T47D (cell line): ENCODE measurements around the gene SLC6A19.

Experiments
- DNase-seq, 2 experiments: peaks; one replicate each; pipeline versions ENCODE4 v3.0.0 to v3.0.0-alpha.2; 2011 to 2012; ENCODE audit warnings: low read depth in 1 of 2, low spot score in 1 of 2
- JUND ChIP-seq: IDR thresholded peaks from 2 replicates; pipeline ENCODE4 v1.6.1; 2012; ENCODE audit warnings: low read depth
- in situ Hi-C: cut with HindIII; loops from 2 replicates; pipeline ENCODE4 v1.10.0; 2016; ENCODE audit warnings: low sequenced_read_pairs, low pct_unique_long_range_greater_than_20kb

Gene SLC6A19

DNA sequence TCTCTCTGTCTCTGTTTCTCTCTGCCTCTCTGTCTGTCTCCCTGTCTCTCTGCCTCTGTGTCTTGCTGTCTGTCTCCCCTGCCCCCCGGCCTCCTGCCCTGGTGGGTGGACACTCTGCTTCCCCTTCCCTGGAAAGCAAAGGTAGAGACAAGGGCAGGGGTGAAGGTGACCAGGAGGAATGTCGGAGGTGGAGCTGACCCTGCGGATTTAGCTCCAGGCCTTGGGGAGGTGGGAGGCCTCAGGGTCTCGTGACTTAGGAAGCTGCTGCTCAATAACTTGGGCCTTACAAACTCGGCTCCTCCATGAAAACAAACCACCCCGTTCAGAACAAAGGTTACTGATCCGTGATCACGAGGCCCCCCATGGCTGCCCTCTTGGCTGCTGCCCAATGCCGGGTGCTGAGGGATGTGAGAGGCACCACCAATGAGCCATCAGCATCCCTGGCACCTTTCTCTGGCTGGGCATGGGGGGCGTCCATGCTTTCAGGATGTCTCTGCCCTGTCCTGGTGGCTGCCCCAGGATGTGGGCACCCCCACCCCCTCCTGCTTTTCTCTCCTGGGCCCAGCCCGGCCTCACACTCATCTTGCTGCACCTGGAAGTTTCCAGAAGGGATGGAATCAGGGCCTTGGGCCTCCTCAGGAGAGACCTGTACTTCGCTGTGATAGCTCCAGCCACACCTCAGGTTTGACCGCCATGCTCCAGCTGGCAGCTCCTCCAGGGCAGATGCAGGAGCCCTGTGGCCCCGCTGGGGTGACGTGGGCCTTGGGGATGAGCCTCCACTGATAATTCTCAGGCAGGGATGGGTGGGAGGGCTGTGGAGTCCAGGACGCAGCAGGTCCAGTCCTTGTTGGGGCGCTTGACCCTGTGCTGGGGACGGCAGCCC is 14.8 kb upstream of the SLC6A19 start:
- DNase-seq: no peak
- in situ Hi-C loops: no loop called here
- no peak for TF ChIP-seq JUND

DNA sequence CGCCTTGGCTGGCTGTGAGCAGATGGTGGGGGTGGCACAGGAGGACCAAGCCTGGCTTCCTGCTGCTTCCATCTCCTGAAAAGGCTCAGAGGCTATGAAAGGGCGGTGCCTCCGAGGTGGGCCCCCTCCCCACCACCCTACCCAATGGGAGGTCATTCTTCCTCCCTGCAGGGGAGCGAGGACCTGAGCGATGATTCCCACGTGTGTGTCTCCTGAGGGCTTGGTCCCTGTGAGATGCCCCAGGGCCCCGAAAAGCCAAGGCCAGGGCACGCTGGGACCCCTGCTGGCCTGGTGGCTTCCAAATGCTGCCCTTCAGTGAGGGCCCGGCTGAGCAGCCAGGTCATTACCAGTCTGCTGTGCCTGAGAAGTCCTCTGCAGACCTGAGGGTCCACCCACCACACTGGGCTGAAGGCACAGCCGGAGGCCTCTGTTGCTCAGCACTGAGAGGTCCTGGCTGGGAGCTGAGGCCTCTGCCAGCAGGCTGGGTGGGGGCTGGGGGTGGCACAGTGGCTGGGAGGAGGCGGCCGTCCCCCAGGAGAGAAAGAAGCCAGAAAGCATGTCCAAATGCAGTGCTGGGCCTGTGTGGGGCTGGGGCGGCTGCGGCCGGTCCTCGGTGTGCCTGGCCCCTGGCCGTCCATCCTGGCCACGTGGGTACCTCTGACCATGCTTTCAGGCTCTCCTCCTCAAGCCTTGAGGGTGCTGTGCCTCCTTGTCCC is 14.0 kb upstream of the SLC6A19 start:
- DNase-seq: no peak
- no peak for TF ChIP-seq JUND
- in situ Hi-C loops: no loop called here

DNA sequence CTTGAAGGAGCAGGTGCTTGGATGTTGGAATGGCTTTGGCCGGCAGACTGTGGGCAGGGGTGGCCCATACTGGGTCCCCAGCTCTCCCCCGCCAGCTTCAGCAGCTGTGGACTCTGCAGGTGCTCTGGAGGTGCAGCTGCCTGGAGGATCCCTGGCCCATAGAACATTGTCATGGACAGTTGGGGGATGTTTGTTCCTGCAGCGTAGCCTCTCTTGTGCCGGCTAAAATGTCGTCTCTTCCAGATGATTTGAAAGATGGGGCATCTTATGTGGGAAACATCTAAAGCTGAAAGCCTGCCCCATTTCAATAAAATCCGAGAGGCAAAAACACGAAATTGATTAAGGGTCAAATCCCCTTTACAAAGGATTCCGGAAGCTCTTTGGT is 13.5 kb upstream of the SLC6A19 start:
- TF ChIP-seq JUND: no peak
- DNase-seq: no peak
- in situ Hi-C loops: no loop called here

DNA sequence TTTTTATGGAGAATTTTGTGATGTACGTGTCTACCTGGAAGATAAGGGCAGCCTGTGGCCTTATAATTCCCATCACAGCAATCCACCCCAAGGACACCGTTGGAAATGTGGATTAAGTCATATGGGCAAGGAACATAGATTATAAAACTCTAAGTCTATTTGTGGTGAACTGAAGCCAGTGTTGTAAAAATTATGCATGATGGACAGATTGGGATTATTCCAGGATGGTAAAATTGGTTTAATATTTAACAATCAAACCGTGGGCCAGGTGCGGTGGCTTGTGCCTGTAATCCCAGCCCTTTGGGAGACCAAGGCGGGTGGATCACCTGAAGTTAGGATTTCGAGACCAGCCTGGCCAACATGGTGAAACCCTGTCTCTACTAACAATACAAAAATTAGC is 12.9 kb upstream of the SLC6A19 start:
- no peak for TF ChIP-seq JUND
- in situ Hi-C loops: no loop called here
- DNase-seq: no peak

DNA sequence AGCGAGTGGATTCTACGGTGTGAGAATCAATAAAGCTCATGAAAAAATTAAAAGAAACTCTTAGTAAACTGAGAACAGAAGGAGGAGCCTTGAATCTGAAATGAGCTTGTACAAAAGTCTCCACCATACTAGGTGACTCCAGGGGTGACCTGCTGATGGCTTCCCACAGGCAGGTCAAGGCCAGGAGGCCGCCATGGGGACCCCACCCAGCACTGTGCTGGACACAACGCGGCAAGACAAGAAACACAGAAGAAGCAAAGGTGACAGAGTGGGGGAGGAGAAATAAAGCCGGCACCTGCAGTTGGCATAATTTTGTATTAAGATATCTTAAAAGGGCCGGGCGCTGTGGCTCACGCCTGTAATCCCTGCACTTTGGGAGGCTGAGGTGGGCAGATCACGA is 12.1 kb upstream of the SLC6A19 start:
- DNase-seq: no peak
- in situ Hi-C loops: no loop called here
- no peak for TF ChIP-seq JUND

DNA sequence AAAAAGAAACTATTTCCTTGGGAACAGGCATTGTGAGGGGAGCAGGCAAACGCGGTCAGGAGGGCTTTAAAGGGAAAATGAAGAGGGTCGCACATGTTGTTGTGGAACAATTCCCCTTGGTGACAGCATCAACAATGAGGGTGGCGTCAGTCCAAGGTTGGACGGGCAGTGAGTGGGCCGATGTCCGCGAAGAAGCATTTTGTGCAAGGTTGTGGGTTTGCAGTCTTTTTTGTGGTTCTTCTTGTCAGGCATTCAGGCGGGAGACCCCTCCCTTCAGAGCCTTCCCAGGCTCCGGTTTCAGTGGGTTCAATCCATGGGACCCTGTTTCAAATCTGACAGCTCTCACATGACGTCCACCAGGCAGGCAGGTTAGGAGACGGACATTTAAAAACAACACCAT is 11.1 kb upstream of the SLC6A19 start:
- no peak for DNase-seq
- no peak for TF ChIP-seq JUND
- in situ Hi-C loops: no loop called here

DNA sequence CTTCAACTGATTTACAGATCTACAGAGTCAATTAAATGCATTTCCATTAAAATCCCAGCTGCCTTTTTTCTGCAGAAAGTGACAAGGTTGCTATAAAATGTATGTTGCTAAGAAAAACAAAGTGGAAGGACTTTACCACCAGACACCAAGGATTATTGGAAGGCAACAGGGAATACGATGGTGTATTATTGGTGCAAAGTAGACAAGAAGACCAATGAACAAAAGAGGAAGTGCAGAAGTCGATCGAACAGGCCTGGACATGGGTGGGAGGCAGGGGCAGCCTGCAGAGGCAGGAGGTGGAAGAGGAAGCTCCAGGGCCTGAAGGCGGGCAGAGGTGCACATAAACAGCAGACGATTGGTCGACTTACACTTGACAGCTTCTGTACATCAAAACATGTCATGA is 10.6 kb upstream of the SLC6A19 start:
- DNase-seq: no peak
- in situ Hi-C loops: no loop called here
- no peak for TF ChIP-seq JUND

DNA sequence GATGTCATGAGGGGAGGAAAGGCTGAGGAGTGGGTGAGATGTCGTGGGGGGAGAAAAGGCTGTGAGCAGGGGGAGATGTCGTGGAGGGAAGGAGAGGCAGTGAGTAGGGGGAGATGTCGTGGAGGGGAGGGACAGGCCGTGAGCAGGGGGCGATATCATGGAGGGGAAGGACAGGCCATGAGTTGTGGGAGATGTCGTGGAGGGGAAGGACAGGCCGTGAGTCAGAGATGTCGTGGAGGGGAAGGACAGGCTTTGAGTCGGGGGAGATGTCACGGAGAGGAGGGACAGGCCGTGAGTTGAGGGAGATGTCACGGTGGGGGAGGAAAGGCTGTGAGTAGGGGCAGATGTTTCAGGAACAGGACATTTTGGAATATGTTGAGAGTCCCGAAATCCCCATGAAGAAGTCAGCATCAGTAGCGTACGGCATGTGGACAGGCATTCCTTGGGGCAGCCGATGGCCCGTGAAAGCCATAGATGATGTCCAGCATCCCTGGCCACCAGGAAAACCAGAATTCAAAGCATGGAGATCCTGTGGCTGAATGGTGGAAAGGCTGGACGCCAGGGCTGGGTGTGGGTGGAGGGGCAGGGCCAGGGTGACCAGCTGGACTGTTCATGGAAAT is 8.3 kb upstream of the SLC6A19 start:
- TF ChIP-seq JUND: no peak
- in situ Hi-C loops: no loop called here
- no peak for DNase-seq

DNA sequence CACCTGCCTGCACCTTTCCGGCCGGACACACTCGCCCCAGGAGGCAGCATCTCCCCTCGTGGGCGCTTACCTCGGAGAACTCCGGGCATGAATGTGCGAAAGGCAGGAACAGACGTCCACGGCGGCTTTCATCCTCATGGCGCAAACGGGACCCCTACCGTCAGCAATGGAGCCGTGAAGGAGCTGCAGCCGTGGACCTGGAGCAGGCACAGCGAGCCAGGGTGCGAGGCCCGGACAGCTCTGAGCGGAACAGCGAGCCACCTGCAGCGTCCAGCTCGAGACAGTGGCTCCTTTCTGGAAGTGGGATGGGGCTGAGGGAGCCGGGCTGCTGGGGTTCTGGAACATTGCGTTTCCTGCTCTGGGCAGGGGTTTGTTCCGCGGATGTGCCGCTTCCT is 7.8 kb upstream of the SLC6A19 start:
- DNase-seq: no peak
- in situ Hi-C loops: no loop called here
- TF ChIP-seq JUND: no peak

DNA sequence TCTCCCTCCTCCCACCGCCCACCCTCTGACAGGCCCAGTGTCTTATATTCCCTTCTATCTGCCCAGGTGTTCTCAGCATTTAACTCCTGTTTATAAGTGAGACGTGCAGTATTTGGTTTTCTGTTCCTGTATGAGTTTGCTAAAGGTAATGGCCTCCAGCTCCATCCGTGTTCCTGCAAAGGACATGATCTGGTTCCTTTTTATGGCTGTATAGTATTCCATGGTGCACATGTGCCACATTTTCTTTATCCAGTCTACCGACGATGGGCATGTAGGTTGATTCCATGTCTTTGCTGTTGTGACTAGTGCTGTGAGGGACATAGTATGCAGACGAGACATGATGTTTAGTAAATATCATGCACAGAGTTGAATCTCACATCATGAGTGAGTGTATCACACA is 7.0 kb upstream of the SLC6A19 start:
- no peak for TF ChIP-seq JUND

DNA sequence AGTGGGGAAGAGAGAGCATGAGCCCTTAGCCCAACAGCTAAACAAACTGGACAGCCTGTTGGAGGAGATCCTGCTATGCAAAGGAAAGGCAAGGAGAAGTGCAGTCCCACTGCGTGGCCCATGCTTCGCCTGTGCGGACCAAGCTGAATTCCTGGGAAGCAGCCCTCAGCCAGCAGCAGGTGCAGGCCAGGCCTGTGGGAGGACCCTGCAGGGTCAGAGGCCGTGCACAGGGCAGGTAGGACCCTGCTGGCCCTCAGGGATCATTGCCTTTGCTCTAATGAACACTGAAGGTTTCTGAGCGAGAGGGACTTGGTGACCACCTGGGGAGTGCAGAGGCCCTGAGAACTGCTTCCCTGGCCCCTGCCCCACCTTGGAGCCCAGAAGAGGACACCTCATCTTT is 6.0 kb upstream of the SLC6A19 start:
- in situ Hi-C loops: no loop called here
- no peak for DNase-seq
- TF ChIP-seq JUND: no peak

More for the DNA sequence above, 7.0 kb upstream of the SLC6A19 start:
- in situ Hi-C loops: no loop called here
- DNase-seq: no peak

DNA sequence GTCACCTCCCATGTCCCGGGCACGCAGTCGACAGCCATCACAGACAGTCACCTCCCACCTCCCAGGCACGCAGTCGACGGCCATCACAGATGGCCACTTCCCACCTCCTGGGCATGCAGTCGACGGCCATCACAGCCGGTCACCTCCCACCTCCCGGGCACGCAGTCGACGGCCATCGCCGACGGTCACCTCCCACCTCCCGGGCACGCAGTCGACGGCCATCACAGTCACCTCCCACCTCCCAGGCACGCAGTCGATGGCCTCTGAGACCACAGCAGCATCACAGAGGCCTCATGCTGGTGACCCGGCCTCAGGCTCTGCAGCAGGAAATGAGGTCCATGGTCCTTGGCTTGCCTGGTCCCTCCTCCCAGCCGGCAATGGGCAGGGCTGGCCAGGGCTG is 5.5 kb upstream of the SLC6A19 start:
- in situ Hi-C loops: no loop called here

DNA sequence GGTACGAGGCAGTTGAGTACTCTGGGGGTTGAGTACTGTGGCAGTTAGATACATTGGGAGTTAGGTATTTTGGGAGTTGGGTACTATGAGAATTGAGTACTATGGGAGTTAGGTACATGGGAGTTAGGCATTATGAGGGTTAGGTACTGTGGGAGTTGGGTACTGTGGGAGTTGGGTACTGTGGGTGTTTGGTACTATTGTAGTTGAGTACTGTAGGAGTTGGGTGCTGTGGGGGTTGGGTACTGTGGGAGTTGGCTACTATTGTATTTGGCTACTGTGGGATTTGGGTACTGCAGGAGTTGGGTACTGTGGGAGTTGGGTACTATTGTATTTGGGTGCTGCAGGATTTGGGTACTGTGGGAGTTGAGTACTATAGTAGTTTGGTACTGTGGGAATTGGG is 4.8 kb upstream of the SLC6A19 start:
- in situ Hi-C loops: no loop called here
- no peak for DNase-seq
- TF ChIP-seq JUND: no peak

More for the DNA sequence above, 5.5 kb upstream of the SLC6A19 start:
- DNase-seq: no peak
- TF ChIP-seq JUND: no peak
